Measurements from ENCODE around the gene CORO2A.
"Not testable (repeated sequence)": the region's sequence is repeated elsewhere in the genome, so short reads cannot be mapped to it uniquely, and the experiment has no call there.

Gene CORO2A

DNA sequence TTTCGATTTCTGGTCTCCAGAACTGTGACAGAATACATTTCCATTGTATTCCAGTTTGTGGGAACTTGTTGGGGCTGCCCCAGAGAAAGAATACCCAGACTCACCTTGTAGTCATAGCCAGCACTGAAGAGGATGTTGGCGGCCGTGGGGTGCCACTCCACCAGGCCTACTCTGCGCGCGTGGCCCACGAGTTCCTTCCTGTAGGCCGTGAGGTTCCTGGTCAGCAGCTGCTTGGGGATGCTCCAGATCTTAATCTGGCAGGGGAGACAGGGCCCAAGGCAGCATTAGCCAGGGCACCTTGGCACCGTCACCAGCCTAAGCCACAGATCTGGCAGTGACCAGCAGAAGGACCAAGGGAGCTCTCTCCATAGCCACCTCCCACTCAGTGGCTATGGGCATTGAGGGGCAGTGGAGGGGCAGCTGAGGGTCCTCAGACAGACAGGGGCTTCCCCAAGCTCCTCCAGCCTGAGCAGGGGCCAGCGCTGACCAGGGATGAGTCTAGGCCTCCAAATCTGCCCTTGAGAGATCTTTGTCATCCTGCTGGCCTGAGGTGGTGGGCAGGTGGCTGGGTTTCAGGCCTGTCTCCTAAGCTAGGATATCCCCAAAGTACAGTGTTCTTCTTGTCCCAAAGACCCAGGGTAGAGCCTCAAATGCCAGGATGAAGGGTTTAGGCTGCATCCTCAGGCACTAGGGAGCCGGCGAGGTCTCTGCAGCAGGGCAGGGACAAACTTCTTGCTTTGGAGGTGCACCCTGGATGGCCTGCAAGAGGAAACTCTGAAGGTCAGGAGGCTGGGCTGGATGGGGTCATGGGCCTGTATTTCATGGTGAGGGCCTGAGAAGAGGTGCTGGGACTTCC lies 57.5 kb downstream of the CORO2A start:
- no peak for DNase-seq

DNA sequence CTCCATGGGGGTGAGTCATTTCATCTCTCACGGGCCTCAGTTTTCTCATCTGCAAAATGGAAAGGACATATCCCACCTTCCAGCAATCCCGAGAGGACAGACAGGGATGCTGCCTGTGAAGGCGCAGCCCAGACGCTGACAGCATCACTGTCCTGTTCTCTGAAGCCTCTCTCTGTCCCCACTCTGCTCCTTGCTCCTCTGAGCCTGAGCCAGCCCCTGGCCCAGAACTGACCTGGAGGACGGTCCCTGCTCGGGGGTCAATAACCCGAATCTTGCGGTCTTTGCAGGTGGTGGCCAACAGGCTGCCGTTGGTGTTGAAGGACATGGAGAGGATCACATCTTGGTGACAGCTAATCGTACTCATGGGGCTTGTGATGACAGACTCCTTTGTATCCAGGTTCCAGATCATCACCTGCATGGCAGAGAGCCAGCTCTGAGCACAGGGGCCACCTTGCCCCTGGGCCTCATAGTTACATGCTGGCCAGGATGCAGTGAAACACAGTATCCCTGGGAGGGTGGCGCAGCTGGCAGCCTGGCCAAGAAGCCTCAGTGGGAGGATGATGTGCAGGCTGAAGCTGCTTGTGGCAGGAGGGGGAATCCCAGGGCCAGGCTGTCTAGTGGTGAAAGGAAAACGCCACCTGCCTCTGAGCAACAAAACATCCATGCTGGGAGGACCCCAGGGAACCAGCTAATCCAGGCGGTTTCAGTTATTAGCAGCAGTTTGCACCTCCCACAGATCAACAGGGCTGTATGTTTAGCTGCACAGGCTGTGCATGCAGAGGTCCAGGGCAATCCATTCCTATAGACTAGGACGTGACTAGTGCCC lies 59.4 kb downstream of the CORO2A start:
- DNase-seq = peak; percentile 78

DNA sequence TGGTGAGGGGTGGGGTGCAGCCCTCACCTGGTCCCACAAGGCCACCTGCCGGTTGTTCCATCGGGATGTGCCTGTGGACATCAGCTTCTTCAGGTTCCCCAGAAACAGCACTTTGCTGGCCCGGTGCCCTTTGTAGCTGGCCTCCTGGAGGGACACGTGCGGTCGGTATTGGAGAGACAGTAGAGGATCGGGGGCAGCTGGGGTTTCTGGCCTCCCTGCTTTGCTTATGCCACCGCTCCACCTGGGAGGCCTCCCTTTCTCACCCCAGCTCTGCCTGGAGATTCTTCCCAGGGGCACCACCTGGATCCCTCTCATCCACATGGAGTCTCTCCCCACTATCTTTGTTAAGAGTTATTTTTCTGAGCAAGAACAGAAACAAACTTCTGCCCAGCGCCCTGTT lies 60.3 kb downstream of the CORO2A start:
- no peak for DNase-seq

DNA sequence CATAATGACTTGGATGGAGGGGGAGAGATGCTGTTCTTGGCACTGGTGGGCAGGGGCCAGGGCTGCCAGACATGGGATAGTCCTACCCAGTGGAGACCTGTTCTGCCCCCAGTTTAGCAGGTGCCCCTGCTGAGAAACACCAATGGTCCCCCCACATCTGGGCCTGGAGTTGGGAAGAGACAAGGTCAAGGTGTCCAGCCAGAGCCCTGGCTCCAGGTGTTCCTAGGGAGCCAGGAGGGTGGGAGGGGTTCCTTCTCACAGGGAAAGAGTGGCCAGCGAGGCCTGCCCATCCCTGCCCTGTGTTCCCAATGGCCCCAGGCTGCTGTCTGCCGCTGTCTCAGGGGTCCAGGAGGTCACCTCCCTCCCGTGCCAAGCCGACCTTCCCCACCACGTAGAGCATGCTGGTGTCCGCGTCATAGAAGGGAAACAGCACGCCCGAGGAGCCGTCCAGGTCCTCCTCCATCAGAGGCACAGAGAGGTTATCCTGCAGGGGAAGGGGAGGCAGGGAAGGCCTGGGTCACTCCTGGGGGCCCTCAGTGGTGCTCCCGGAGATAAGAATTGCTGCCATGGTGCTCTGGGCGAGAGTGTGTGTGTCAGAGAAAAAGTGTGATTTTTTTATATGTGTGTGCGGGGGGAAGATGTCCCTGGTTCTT lies 61.7 kb downstream of the CORO2A start:
- no peak for DNase-seq

DNA sequence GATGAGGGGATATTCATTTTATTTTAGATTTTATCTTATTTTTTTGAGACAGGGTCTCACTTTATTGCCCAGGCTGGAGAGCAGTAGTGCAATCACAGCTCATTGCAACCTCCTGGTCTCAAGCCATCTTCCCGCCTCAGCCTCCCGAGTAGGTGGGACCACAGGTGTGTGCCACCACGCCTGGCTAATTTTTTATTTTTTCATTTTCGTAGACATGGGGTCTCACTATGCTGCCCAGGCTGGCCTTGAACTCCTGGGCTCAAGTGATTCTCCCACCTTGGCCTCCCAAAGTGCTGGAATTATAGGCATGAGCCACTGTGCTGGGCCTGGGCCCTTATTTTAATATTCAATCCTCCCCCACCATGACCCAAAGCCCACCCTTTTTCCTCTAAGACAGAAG lies 62.4 kb downstream of the CORO2A start:
- not testable (repeated sequence) for DNase-seq

DNA sequence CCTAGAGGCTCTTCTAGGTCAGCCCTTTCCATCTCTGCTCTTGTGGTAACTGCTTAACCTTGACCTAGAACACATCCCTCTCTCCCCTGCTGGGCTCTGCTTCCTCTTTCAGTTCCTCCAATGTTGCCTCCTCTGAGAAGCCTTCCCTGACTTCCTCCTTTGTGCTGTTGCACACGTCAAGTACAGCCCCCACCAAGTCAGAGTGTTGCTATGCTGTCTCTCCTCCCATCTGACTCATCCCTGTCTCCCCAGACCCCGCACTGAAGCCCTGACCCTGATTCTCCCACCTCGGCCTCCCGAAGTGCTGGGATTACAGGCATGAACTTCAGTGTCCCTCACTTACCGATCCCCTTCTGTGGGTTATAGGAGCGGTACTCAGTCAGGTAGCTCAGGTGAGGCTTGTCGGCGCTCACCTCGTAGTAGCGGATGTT lies 63.0 kb downstream of the CORO2A start:
- no peak for DNase-seq

DNA sequence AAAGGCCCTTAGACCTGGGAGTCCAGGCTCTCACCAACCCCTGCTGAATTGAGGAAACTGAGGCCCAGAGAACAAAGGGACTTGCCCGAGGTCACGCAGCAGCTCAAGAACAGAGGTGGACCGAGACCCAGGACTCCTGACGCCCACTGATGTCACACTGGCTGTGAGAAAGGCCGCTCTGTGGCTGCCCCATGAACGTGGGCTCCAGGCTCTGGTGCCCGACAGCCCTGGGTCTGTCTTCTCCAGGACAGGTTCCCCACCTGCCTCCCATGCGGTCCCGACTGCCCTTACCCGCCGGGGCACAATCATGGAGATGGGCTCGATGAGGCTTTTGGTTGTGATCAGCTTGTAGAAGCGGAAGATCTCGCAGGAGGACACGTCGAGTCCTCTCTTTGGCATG lies 64.1 kb downstream of the CORO2A start:
- no peak for DNase-seq

DNA sequence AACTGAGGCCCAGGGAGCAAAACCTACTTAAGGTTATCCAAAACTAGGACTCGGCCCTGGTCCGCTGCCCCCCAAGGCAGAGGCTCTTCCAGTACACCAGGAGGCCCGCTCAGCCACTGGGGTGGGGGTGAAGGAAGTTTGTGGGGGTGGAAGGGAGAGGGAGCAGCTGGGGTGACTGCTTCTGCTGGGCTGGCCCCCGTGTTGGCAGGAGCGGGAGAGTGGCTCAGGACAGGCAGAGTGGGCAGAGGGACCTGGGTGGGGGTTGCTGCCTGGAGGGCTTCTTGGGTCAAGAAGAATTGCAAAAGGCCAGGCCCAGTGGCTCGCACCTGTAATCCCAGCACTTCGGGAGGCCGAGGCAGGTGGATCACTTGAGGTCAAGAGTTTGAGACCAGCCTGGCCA lies 65.2 kb downstream of the CORO2A start:
- DNase-seq = no peak

DNA sequence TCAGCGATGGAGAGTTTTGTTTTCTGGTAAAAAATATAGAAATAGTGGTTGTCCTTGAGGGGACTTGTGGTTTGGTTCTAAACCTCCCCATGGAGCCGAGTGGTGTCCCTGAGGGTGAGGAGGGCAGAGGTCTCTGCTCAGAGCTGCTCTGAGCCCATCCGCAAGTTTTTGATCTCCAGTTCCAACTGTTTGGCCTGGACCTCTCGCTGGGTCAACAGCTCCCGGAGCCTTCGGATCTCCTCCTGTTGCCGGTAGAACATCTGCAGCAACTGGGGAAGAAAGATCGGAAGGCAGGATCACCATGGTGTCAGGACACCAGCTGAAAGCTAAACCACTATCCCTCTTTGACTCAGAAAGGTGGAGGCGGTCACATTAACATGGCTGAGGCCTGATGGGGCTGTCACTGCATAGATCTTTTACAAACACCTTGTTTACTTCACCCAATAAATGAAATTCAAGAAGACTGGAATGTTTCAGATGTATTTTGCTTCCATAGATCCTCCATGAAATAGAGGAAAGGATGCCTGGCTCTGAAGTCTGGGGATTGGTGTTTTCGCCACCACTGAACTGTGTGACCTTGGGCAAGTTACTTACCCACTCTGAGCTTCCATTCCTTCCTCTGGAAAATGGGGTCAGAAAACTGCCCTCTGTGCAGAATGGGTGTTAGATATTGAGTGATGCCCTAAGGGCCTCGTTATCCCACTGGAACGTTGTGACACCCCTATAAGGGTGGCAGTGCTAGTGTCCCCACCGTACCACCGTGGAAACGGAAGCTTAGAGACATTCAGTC lies 67.6 kb downstream of the CORO2A start:
- no peak for DNase-seq

DNA sequence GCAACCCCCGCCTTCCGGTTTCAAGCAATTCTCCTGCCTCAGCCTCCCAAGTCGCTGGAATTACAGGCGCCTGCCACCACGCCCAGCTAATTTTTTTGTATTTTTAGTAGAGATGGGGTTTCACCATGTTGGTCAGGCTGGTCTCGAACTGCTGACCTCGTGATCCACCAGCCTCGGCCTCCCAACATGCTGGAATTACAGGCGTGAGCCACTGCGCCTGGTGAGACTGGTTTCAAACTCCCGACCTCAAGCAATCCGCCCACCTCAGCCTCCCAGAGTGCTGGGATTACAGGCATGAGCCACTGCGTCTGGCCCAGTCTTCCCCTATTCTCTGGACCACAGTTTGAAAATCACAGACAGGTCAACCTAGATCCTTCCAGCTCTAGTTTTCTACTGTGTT lies 68.3 kb downstream of the CORO2A start:
- DNase-seq = not testable (repeated sequence)

DNA sequence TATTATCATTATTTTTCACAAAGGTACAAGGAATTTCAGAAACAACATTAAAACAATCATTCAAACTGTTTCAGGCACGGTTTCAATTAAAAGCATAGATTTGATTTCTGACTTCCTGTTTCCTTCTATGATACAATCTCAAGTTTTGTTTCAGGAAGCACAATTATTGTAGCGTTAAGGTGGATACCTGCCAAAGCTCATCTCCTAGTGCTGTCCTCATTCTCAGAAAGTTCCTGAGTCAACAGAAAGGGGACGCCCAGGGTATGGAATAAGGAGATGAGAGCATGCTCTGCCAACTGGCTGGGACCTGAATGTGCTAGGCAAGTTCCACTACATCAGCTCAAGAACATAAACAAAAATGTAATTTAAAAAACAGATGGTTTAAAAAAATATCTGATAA lies 71.4 kb downstream of the CORO2A start:
- DNase-seq = no peak

DNA sequence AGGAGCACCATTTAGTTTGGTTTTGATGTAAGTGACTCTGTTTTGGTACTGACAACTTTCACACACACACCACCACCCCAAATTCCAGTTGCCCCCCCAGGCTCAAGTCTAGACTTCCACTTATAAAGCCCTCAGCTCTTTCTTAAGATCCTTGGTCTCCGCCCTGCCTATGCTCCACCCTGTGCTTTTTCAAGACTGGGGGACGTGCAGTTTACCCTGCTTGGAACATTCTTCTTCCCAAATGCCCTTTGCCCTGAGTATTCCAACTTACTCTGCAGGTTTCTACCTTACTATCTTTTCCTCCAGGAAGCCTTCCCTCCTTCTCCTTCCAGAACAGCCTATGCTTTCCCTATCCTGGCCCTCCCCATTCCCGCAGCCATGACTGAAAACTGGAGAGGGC lies 72.0 kb downstream of the CORO2A start:
- DNase-seq = no peak

DNA sequence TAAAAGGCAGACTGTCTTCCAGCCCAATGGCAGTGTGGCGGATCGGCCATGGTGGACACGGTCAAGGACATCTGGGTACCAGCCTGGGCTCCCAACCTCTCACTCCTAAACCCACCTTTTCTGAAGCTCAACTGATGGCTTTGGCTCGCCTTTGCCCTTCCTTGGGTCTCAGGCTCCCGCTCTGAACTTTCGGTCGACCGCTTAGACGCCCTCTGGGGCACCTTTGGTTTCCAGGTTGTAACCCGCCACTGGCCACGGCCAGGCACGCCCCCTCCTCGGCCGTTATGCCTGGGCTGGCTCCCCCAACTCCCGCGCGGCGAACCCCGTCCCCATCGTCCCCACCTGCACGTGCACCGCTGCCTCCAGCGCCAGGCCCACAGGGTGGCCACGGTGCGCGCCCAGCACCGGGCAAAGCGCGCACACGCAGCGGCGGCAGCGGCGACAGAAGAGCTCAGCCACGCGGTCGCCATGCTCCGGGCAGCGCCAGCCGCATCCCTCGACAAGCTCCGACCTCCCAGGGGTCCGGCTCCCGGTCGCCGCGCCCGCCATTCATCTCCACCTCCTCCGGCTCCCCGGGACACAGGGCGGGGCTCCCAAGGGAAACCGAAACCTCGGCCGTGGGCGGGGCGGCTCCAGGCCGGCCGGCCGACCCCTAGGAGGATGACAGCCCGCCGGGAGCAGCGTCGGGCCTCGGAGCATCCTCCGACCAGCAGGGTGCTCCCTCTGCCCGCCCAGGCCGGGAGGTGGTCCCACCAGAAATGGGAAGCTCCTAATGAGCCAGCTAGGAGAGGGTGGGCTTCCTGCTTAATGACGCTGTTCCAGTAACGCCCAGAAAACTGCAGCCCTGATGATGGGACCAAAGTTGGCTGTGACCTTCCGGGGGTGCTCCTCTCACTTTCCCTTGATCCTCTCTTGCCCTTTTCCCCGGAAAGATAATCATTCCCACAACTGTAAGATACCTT lies 73.5 kb downstream of the CORO2A start, which contains the start of gene TRIM14:
TRIM14 (minus strand) TSS at position 583 of the 962 bp plus-strand sequence; CDS start at position 549, 34 bp downstream.
- peak; percentile 26 for DNase-seq

DNA sequence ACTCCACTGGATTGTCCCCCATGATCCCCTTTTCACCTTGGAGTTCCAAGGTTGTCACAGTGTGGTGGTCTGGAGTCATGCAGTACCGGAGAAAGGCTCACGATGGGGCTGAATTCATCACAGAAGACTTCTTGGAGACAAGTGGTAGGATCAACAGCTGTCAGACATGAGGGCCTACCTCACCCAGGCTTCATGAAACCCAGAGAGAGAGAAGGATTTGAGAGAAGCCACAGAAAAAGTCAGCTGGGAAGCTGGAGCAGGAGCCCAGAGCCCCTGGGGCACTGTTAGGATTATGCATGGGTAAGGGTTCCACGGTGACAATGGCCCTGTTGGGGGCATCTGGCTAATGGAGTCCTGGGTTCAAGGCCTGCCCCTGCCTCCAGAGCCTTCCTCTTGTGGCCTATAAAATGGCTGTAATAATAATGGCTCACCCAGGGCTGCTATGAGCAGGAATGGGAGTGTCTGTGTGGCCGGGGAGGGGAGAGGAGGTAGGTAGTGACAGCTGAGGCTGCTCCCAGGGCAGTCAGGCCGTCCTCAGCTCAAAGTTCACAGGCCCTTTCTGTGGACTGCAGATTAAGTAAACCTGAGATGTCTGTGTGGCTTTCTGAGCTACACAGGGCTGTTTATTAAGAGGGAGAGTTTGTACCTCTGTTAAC lies 74.3 kb downstream of the CORO2A start:
- peak; percentile 50 for DNase-seq

DNA sequence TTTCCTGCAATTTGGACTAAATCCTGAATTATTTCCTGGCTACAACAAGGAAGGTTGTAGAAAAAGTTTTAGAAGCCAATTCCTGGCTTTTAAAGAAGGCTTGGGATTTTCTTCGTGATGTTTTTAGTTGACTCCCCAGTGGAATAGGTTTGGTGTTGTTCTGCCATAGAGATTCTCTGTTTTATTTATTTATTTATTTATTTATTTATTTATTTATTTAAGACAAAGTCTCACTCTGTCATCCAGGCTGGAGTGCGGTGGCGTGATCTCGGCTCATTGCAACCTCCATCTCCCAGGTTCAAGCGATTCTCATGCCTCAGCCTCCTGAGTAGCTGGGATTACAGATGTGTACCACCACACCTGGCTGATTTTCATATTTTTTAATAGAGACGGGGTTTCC lies 75.3 kb downstream of the CORO2A start:
- not testable (repeated sequence) for DNase-seq

DNA sequence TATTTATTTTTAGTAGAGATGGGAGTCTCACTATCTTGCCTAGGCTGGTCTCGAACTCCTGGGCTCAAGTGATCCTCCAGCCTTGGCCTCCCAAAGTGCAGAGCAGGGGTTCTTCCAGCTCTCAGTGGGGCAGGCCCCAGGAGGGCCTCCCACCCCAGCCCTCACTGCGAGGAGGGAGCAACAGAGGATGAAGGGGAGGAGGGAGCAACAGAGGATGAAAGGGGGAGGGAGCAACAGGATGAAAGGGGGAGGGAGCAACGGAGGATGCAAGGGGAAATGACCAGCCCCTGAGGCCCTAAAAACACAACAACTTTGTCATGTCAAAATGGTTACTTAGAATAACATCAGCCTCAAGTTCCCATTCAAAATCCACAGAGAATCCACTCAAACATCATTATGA lies 83.4 kb downstream of the CORO2A start:
- DNase-seq = no peak

DNA sequence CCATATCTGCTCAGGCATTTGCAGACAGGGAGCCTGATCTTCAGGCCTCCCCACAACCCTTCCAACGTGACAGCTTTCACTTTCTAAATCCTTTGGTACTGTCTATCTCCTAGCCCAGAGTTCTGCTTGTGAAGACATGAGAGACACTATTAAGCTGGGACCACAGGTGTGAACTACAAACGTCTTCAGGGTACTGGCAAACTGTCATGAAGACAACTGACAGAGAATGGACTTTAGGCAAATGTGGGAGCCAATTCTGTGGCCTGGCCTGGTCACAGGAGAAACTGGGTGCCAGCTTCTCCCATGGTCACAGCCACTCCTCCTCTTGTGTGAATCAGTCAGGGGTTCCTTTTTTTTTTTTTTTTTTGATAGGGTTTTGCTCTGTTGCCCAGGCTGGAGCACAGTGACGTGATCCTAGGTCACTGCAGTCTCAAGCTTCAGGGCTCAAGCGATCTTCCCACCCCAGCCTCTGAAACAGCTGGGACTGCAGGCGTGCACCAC lies 83.9 kb downstream of the CORO2A start:
- no peak for DNase-seq

DNA sequence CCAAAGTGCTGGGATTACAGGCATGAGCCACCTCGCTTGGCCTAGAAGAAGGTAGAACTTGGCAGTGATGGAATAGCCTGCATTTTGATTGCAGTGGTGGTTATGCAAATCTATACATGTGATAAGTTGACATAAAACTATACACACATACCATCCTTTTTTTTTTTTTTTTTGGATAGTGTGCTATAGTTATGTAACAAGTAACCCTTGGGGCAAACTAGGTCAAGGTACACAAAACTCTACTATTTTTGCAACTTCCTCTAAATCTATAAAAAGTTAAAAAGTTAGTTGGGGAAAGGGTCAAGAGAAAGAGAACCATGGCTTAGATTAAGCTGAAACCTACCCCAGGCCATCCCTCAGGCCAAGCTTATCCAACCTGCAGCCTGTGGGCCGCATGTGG lies 84.5 kb downstream of the CORO2A start:
- no peak for DNase-seq

DNA sequence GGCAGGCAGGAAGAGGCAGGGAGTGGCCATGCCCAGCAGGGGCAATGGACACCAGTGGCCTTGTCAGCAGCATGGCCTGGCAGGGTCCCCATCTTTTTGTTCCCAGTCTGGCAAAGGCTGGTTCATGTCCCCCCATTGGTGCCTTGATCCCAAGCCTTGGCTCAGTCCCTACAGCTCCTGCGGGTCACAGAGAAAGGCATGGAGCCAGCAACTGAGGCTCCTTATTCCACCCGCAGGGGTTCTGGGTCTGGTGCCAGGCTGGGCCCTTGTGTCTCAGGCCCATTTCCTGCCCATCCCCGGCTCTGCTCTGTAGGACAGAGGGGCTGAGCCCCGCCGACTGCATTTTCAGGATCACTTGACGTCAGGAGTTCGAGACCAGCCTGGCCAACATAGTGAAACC lies 87.4 kb downstream of the CORO2A start:
- no peak for DNase-seq

DNA sequence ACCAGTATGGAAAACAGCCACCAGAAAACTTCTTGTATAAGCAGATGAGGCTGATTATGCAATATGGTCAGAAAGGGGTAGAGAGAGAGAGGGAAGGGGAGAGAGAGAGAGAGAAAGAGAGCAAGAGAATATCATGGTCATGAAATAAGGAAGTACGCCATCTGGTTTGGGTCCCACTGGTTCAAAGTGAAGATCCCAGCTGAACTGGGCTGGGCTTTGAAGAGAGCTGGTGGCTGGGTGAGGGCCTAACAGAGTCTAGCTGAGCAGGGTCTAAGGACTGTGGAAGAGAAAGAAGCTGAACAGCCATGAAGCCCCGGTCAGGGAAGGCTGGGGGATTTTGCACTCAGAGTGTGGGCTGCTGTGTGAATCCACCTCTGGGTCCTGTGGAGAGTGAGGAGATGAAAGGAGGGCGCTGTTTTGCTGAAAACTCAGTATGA lies 88.0 kb downstream of the CORO2A start:
- DNase-seq = no peak

DNA sequence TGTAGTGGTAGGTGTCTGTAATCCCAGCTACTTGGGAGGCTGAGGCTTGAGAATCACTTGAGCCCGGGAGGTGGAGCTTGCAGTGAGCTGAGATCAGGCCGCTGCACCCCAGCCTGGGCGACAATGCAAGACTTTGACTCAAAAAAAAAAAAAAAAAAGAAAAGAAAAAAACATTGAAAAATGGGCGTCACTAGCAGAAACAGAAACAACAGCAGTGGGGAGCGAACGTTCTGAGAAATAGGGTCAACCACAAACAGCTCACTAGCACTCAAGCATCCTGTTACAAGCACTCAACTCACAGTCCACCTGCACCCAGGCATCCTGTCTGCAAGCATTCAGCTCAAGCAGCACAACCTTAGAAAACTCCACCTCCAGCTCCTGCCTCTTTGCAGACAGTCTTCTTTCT lies 90.6 kb downstream of the CORO2A start:
- DNase-seq = no peak
